ENCODE results near the gene MPZ. TPM values are rescaled to one million over a fixed set of nuclear protein-coding genes. Genes with fewer than 3 reads are reported as not detected.

Gene MPZ
- 0.38 and 0.49 TPM in 2 replicates for total RNA-seq

GRCh38 chr1:161309868-161310267, at the start of gene MPZ:
TSS of gene MPZ (minus strand) at chr1:161309968. CDS start at chr1:161309905, 63 bp downstream.

GRCh38 chr1:161314201-161314981, 4.6 kb upstream of the MPZ start, which contains the start of gene SDHC:
TSS of gene SDHC (plus strand) at chr1:161314381. CDS start at chr1:161314406, 25 bp downstream.

GRCh38 chr1:161258439-161259344, 51.1 kb downstream of the MPZ start, which contains the start of gene PCP4L1:
TSS of gene PCP4L1 (plus strand) at chr1:161258745. CDS start at chr1:161258975, 230 bp downstream.

Other genes with a start within 250 kb of the MPZ start
- gene ARHGAP30, start 240.1 kb downstream of the MPZ start, total RNA-seq = not detected in 2 replicates
- under 0.01 and 0.16 TPM in 2 replicates for gene NECTIN4, start 220.4 kb downstream of the MPZ start, total RNA-seq
- 3.7 and 8.4 TPM in 2 replicates for gene KLHDC9, start 211.6 kb downstream of the MPZ start, total RNA-seq
- 25.9 and 58.7 TPM in 2 replicates for gene PFDN2, start 191.9 kb downstream of the MPZ start, total RNA-seq
- gene NIT1, start 191.9 kb downstream of the MPZ start, total RNA-seq = 30.5 and 31.9 TPM in 2 replicates
- gene DEDD, start 177.3 kb downstream of the MPZ start, total RNA-seq = 32.1 and 41.1 TPM in 2 replicates
- 65.0 and 66.7 TPM in 2 replicates for gene UFC1, start 156.0 kb downstream of the MPZ start, total RNA-seq
- 14.2 and 19.6 TPM in 2 replicates for gene USP21, start 150.5 kb downstream of the MPZ start, total RNA-seq
- gene PPOX, start 143.5 kb downstream of the MPZ start, total RNA-seq = 16.8 and 21.4 TPM in 2 replicates
- 40.9 and 46.8 TPM in 2 replicates for gene B4GALT3, start 132.5 kb downstream of the MPZ start, total RNA-seq
- gene ADAMTS4, start 110.9 kb downstream of the MPZ start, total RNA-seq = 0.25 and 0.49 TPM in 2 replicates
- gene NDUFS2, start 107.6 kb downstream of the MPZ start, total RNA-seq = 98.3 and 117 TPM in 2 replicates
- 1.3 TPM in 1 of 2 replicates, not detected in the other for gene FCER1G, start 94.7 kb downstream of the MPZ start, total RNA-seq
- gene APOA2, start 86.3 kb downstream of the MPZ start, total RNA-seq = not detected in 2 replicates
- 9.3 and 10.0 TPM in 2 replicates for gene TOMM40L, start 83.9 kb downstream of the MPZ start, total RNA-seq
- not detected in 2 replicates for gene NR1I3, start 71.8 kb downstream of the MPZ start, total RNA-seq
- not detected in 2 replicates for gene PCP4L1, start 51.2 kb downstream of the MPZ start, total RNA-seq
- 37.8 and 73.1 TPM in 2 replicates for gene SDHC, start 4.4 kb upstream of the MPZ start, total RNA-seq
- gene CFAP126, start 57.9 kb upstream of the MPZ start, total RNA-seq = not detected in 2 replicates
- gene FCGR2A, start 195.5 kb upstream of the MPZ start, total RNA-seq = 0.76 TPM in 1 of 2 replicates, not detected in the other
- gene HSPA6, start 214.6 kb upstream of the MPZ start, total RNA-seq = 0.13 and 0.33 TPM in 2 replicates
- gene FCGR3A, start 239.8 kb upstream of the MPZ start, total RNA-seq = not detected in 2 replicates